Measurements from ENCODE around the gene SLC16A3.

DNA sequence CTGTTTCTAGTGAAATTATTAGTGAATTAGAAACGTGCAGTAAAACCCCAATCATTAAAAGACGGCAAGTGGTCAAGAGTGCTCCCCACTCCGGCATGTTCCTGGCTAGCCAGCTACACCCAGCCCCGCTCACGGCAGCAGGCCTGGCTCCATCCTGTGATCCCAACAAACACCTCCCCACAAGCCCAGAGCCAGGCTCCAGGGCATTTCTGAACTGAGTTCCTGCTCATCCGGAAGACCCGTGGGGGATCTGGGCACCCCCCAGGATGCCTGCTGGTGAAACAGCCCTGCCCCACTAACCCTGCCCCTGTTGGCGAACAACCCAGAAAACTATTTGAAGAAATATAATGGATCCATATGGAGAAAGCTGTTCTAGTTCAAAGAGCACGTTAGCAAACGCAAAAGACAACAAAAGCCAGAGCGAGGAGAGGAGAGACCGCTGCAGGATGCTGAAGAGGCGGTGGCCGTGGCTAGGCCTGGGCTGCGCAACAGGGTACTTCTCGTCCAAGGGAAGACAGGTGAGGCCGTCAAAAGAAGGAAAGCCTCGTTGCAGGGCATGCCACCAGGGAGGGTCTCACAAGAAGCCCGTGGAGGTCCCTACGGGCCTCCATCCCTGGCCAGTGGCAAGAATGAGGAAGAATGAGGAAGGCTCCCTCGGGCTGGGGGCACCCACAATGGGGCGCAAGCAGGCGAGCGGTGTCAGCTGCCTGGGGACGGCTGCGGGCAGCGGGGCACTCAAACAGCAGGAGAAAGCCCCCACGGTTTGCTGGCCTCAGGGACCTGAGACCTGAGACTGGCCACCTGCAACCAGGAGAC lies 19.2 kb downstream of the SLC16A3 start:
- TF ChIP-seq YY1 (IDR thresholded peaks at IDR 0.05; ENCODE audit: insufficient read depth, insufficient read length) = no peak
- TF ChIP-seq ZNF274 (IDR thresholded peaks at IDR 0.05; ENCODE audit: low read depth, low read length) = no peak
